ENCODE measurements around the gene CREBBP. TPM values are rescaled to one million over a fixed set of nuclear protein-coding genes. Genes with fewer than 3 reads are reported as not detected.

CREBBP gene
- total and polyA plus RNA-seq, 2 experiments from 2014 or later = 36.9 to 54.8 TPM

GRCh38 chr16:3879887-3880564, 487 bp downstream of the CREBBP start:
- Histone ChIP-seq H3K4me2 (peak overlapping the region; percentile 99), H4K20me1 (replicated peaks; ENCODE audit: insufficient read depth) (peaks cover 45% of the 10 kb centered on the region), H3F3A (replicated peaks; ENCODE audit: low read depth) (no peaks in the 10 kb centered on the region), H3K4me1 (ENCODE audit: insufficient read depth) (peaks cover 19% of the 10 kb centered on the region), H3K27ac (ENCODE audit: low read depth) (no peak overlapping the region), H3K36me3 (ENCODE audit: insufficient read depth) (no peaks in the 10 kb centered on the region), H3K79me2 (replicated peaks; ENCODE audit: insufficient read depth) (peaks cover 47% of the 10 kb centered on the region), H3K4me3 (peak overlapping the region; percentile 84), H2AFZ (no peak overlapping the region), H3K9me2 (ENCODE audit: insufficient read depth) (no peaks in the 10 kb centered on the region), H3K27me3 (ENCODE audit: insufficient read depth) (no peaks in the 10 kb centered on the region)
- DNase-seq (ENCODE audit: low spot score) = peak; percentile 68
- Mint-ChIP-seq H3K27ac (peak overlapping the region; percentile 90; the same call in 1 of the 2 replicates), H3K4me3 (peak overlapping the region; percentile 83; the same call in 2 of the 3 replicates), H3K9me3 (no peaks in the 10 kb centered on the region), H3K4me1 (peaks cover 41% of the 10 kb centered on the region), H3K27me3 (ENCODE audit: insufficient read depth, low read depth, poor library complexity) (peaks cover 15% of the 10 kb centered on the region), H3K36me3 (ENCODE audit: low read depth) (peaks cover 17% of the 10 kb centered on the region)
- ATAC-seq = peak; percentile 19
- TF ChIP-seq CREB1 (CRISPR knock-in tag; IDR thresholded peaks at IDR 0.05; ENCODE audit: low read depth) = no peak
- no peak for TF ChIP-seq EZH2 (IDR thresholded peaks at IDR 0.05; ENCODE audit: low read depth, unreplicated experiment)
- TF ChIP-seq POLR2AphosphoS5 (IDR thresholded peaks at IDR 0.05; ENCODE audit: low read depth) = no peak
- TF ChIP-seq CTCF (conservative IDR thresholded peaks at IDR 0.05; ENCODE audit: low read depth in 2 of 2) = peak in 1 of 2 experiments; percentile 36; a peak in 2 of 4 replicates
- no peak for TF ChIP-seq JUNB (IDR thresholded peaks at IDR 0.05; ENCODE audit: unreplicated experiment)

- Mint-ChIP-seq H3K27me3 (ENCODE audit: insufficient read depth, low read depth, poor library complexity) (peaks cover 15% of the 10 kb centered on the region), H3K9me3 (no peaks in the 10 kb centered on the region), H3K27ac (no peak overlapping the region), H3K4me3 (peak overlapping the region; percentile 83), H3K36me3 (ENCODE audit: low read depth) (peaks cover 17% of the 10 kb centered on the region), H3K4me1 (peaks cover 48% of the 10 kb centered on the region)
- Histone ChIP-seq H3K4me3 (peak overlapping the region; percentile 84), H3F3A (replicated peaks; ENCODE audit: low read depth) (no peaks in the 10 kb centered on the region), H2AFZ (no peak overlapping the region), H3K9me2 (ENCODE audit: insufficient read depth) (no peaks in the 10 kb centered on the region), H4K20me1 (replicated peaks; ENCODE audit: insufficient read depth) (peaks cover 51% of the 10 kb centered on the region), H3K4me2 (peak overlapping the region; percentile 99), H3K4me1 (ENCODE audit: insufficient read depth) (peaks cover 26% of the 10 kb centered on the region), H3K27me3 (ENCODE audit: insufficient read depth) (no peaks in the 10 kb centered on the region), H3K79me2 (replicated peaks; ENCODE audit: insufficient read depth) (peaks cover 53% of the 10 kb centered on the region), H3K27ac (ENCODE audit: low read depth) (no peak overlapping the region), H3K36me3 (ENCODE audit: insufficient read depth) (no peaks in the 10 kb centered on the region)
- ATAC-seq = peak; percentile 5; the same call in 1 of the 3 replicates
- peak; percentile 44 for DNase-seq (ENCODE audit: low spot score)
- no peak for TF ChIP-seq NANOG (IDR thresholded peaks at IDR 0.05; ENCODE audit: borderline replicate concordance)
- TF ChIP-seq ZNF114 (CRISPR knock-in tag; IDR thresholded peaks at IDR 0.05) = no peak
- no peak for TF ChIP-seq CTCF (conservative IDR thresholded peaks at IDR 0.05; ENCODE audit: low read depth in 2 of 2)
- TF ChIP-seq EZH2phosphoT487 (IDR thresholded peaks at IDR 0.05; ENCODE audit: unreplicated experiment) = no peak
Measured at GRCh38 chr16:3879258-3879886, 1.1 kb downstream of the CREBBP start.
